Tibial artery (tissue), 4 donors: ENCODE results near the gene DYNLT1.
"Not testable (repeated sequence)": the region's sequence is repeated elsewhere in the genome, so short reads cannot be mapped to it uniquely, and the experiment has no call there.

Experiments
- DNase-seq, 2 donors: peaks; one replicate each; pipeline ENCODE4 v3.0.0-alpha.2; 2019
- H3K27ac ChIP-seq, 2 donors: fragments of 200-600 bp; sonication (generic) in 1 of 2; 1 replicate in 1 of 2; 2 replicates in 1 of 2; pipeline ENCODE4 v1.5.1; 2018 to 2019; ENCODE audit warnings: mild to moderate bottlenecking in 1 of 2
- H3K27me3 ChIP-seq, 2 donors: fragments of 200-600 bp; sonication (generic) in 1 of 2; one replicate each; pipeline versions ENCODE4 v1.5.1 to v1.6.0; 2016 to 2019
- H3K36me3 ChIP-seq, 3 donors: fragments of 200-600 bp; sonication (generic) in 2 of 3; one replicate each; pipeline ENCODE4 v1.5.1; 2016 to 2019; ENCODE audit warnings: mild to moderate bottlenecking in 2 of 3
- H3K4me1 ChIP-seq, 4 donors: fragments of 200-600 bp; sonication (generic) in 2 of 4; 1 replicate in 3 of 4; 2 replicates in 1 of 4; pipeline ENCODE4 v1.5.1; 2016 to 2019
- H3K4me3 ChIP-seq, 2 donors: fragments of 200-600 bp; sonication (generic) in 1 of 2; 1 replicate in 1 of 2; 2 replicates in 1 of 2; pipeline ENCODE4 v1.5.1; 2018 to 2019; ENCODE audit warnings: mild to moderate bottlenecking in 2 of 2
- H3K9me3 ChIP-seq, 3 donors: fragments of 200-600 bp; sonication (generic) in 1 of 3; one replicate each; pipeline ENCODE4 v1.5.1; 2016 to 2019
- CTCF ChIP-seq, 2 experiments: fragments of 200-600 bp in 1 of 2; fragments of 450-650 bp in 1 of 2; IDR thresholded peaks; one replicate each; pipeline ENCODE4 v1.5.1; 2017 to 2019; ENCODE audit warnings: antibody characterized with exemption in 2 of 2, mild to moderate bottlenecking in 1 of 2, moderate library complexity in 1 of 2
- intact Hi-C: fragments of 100-400 bp; cut with DNase I; formaldehyde crosslinking; loops from one replicate; pipeline ENCODE4 v1.15.0; 2023; ENCODE audit warnings: low total_unique reads

The DYNLT1 gene

GRCh38 chr6:158662607-158662953, 18.0 kb upstream of the DYNLT1 start:
- H3K36me3 ChIP-seq: peaks cover 0 to 5% (median 0%) of the 10 kb centered on the region in 3 donors
- intact Hi-C loops: no loop called here

GRCh38 chr6:158661156-158661685, 16.7 kb upstream of the DYNLT1 start:
- H3K4me1 ChIP-seq: no peaks in the 10 kb centered on the region
- no peak for DNase-seq
- intact Hi-C loops: no loop called here
- TF ChIP-seq CTCF (IDR thresholded peaks at IDR 0.05): no peak
- H3K36me3 ChIP-seq: peaks cover 0 to 5% (median 0%) of the 10 kb centered on the region in 3 donors
- no peak overlapping the region for H3K4me3 ChIP-seq
- H3K27me3 ChIP-seq: no peaks in the 10 kb centered on the region
- H3K27ac ChIP-seq: no peak overlapping the region
- no peaks in the 10 kb centered on the region for H3K9me3 ChIP-seq

More at GRCh38 chr6:158662607-158662953, 18.0 kb upstream of the DYNLT1 start:
- H3K27ac ChIP-seq: no peak overlapping the region
- TF ChIP-seq CTCF (IDR thresholded peaks at IDR 0.05): no peak
- no peak overlapping the region for H3K4me3 ChIP-seq
- no peak for DNase-seq
- no peaks in the 10 kb centered on the region for H3K27me3 ChIP-seq
- H3K9me3 ChIP-seq: no peaks in the 10 kb centered on the region
- H3K4me1 ChIP-seq: peaks cover 0 to under 1% (median 0%) of the 10 kb centered on the region in 4 donors

- no peak for TF ChIP-seq CTCF (IDR thresholded peaks at IDR 0.05)
- H3K9me3 ChIP-seq: no peaks in the 10 kb centered on the region
- H3K36me3 ChIP-seq: peaks cover 0 to 2% (median 0%) of the 10 kb centered on the region in 3 donors
- H3K27ac ChIP-seq: no peak overlapping the region
- no peak for DNase-seq
- no peaks in the 10 kb centered on the region for H3K27me3 ChIP-seq
- no peak overlapping the region for H3K4me3 ChIP-seq
- H3K4me1 ChIP-seq: no peaks in the 10 kb centered on the region
- intact Hi-C loops: no loop called here
These were observed 15.8 kb upstream of the DYNLT1 start for GRCh38 chr6:158660333-158660754.

- DNase-seq, intact Hi-C loops, H3K9me3 ChIP-seq, H3K27me3 ChIP-seq, H3K4me3 ChIP-seq, H3K4me1 ChIP-seq, H3K27ac ChIP-seq, H3K36me3 ChIP-seq: not testable (repeated sequence)
These were observed 12.4 kb upstream of the DYNLT1 start for GRCh38 chr6:158656986-158657385.

GRCh38 chr6:158655569-158656450, 11.3 kb upstream of the DYNLT1 start:
- intact Hi-C loops: no loop called here
- no peak overlapping the region for H3K27ac ChIP-seq
- no peaks in the 10 kb centered on the region for H3K4me1 ChIP-seq
- no peaks in the 10 kb centered on the region for H3K9me3 ChIP-seq
- DNase-seq: no peak
- no peaks in the 10 kb centered on the region for H3K36me3 ChIP-seq
- no peak overlapping the region for H3K4me3 ChIP-seq
- H3K27me3 ChIP-seq: no peaks in the 10 kb centered on the region
- TF ChIP-seq CTCF (IDR thresholded peaks at IDR 0.05): no peak

GRCh38 chr6:158654960-158655489, 10.5 kb upstream of the DYNLT1 start:
- Histone ChIP-seq H3K36me3 (no peaks in the 10 kb centered on the region), H3K9me3 (no peaks in the 10 kb centered on the region), H3K4me1 (no peaks in the 10 kb centered on the region), H3K27ac (no peak overlapping the region), H3K4me3 (no peak overlapping the region), H3K27me3 (no peaks in the 10 kb centered on the region)
- TF ChIP-seq CTCF (IDR thresholded peaks at IDR 0.05): no peak
- intact Hi-C loops: no loop called here
- DNase-seq: peak in 1 of 2 donors; percentile 47
